ENCODE results near the gene IMPDH1. TPM values are rescaled to one million over a fixed set of nuclear protein-coding genes. Genes with fewer than 3 reads are reported as not detected.

The IMPDH1 gene
- total and polyA plus RNA-seq, 9 of the 15 experiments (the other 6 are each of a cell fraction or from before 2014, with no cell fraction given) = 0.80 to 118 (median 64.3) TPM

DNA sequence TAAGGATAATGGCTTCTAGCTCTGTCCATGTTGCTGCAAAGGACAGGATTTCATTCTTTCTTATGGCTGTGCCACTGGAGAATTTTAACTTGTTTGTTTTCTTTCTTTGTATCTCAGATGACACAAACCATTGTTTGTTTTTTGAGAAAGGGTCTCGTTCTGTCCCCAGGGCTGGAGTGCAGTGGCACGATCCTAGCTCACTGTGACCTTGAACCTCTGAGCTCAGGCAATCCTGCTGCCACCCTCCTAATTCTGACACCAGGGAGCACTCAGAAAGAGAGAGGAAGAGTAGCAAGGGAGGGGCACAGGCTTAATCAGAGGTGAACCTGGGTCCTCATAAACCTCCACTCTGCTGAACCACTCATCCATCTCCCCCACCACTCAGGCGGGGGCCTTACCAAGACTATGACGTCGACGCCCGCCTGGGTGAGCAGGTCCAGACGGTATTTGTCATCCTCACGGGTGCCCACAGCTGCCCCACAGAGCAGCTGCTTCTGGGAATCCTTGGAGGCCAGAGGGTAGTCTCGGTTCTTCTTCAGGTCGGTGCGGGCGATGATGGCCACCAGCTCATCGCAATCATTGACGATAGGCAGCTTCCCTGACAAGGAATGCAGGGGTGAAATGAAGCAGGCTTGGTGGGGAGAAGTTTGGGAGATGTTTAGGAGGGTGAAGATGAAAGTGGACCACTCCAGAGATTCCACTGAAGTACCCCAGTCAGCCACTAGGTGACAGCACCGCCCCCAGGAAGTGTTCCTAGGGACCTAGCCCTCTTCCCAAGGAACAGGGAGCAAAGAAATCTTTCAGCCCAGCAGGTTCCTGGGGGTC, 11.6 kb downstream of the IMPDH1 start (continued):
- TF ChIP-seq RBM34 (IDR thresholded peaks at IDR 0.05; ENCODE audit: borderline replicate concordance, insufficient read depth, low read length) (no peak), LCOR (CRISPR knock-in tag; IDR thresholded peaks at IDR 0.05) (no peak), TAF9B (IDR thresholded peaks at IDR 0.05; ENCODE audit: partially characterized antibody) (no peak), RBBP5 (IDR thresholded peaks at IDR 0.05; ENCODE audit: borderline replicate concordance, insufficient read depth, low read length, poor library complexity, severe bottlenecking) (no peak), KLF16 (IDR thresholded peaks at IDR 0.05) (0 out of 2 replicates have a peak, but pooled peaks have one; percentile 67)

DNA sequence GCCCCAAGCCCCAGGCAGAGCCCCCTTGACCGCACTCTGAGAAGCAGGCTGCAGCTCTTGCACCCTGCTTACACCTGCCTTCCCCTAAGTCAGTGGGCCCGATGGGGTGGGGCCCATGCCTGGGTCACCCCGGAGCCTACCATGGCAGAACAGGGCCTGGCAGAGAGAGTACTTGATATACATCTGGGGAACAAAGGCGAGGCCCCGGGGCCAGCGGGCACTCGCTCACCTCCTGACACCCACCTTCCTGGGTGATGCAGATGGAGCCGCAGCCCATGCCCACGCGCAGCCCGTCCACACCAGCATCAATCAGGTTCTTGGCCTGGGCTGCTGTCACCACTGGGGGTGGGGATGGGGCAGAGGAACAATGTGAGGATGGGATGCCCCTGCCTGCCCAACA, 13.4 kb downstream of the IMPDH1 start:
- ATAC-seq (no peak), DNase-seq (ENCODE audit: extremely low read depth in 1 of 4, low spot score in 3 of 4) (no peak), FAIRE-seq (no peak)
- Histone ChIP-seq H2AFZ (ENCODE audit: low read depth, low read length) (no peak overlapping the region), H3K4me1 (replicated peaks in 1 of 2; ENCODE audit: control insufficient read depth in 2 of 2, insufficient read depth in 2 of 2, low read length in 2 of 2) (peaks cover 0 to 15% of the 10 kb centered on the region in 2 experiments; a peak in 1 of 5 replicates), H3K9me3 (replicated peaks; ENCODE audit: control insufficient read depth, insufficient read depth, low read depth, low read length) (no peaks in the 10 kb centered on the region), H3K9me1 (ENCODE audit: control insufficient read depth, insufficient read depth, low read length) (no peaks in the 10 kb centered on the region), H3K27me3 (ENCODE audit: control insufficient read depth in 2 of 2, insufficient read depth in 2 of 2, low read length in 2 of 2) (no peaks in the 10 kb centered on the region), H3K4me2 (ENCODE audit: insufficient read depth, low read length) (no peak overlapping the region), H3K9ac (ENCODE audit: insufficient read depth in 1 of 2, low read depth in 2 of 2, low read length in 2 of 2) (no peak overlapping the region), H3K4me3 (no peak overlapping the region), H3K27ac (ENCODE audit: extremely low read depth, low read depth, low read length) (no peak overlapping the region), H4K20me1 (replicated peaks; ENCODE audit: control insufficient read depth, insufficient read depth, low read length) (peaks cover 8% of the 10 kb centered on the region; the same call in 1 of the 2 replicates), H3K36me3 (ENCODE audit: control insufficient read depth, insufficient read depth, low read length) (peaks cover 89% of the 10 kb centered on the region), H3K79me2 (ENCODE audit: control insufficient read depth, insufficient read depth, low read length) (no peaks in the 10 kb centered on the region)
- in situ Hi-C loops (cut with MboI) (no loop called here), intact Hi-C loops (cut with micrococcal nuclease) (no loop called here)
- ChIA-PET CTCF (ENCODE audit: low intra/inter-chr PET ratio) (interaction anchor here (8.2 kb wide), 1 partner anchor 29 kb away, joined by 134 read pairs; no protein-coding TSS in a partner anchor), POLR2A (no interaction called here)
- WGBS (ENCODE audit: insufficient coverage, low coverage, missing lambda C conversion rate) = 92% methylated on average over 11 of the region's 11 CpGs
- TF ChIP-seq POLR2G (IDR thresholded peaks at IDR 0.05; ENCODE audit: low read depth, low read length) = peak; percentile 69
- TF ChIP-seq, protein P1, sequence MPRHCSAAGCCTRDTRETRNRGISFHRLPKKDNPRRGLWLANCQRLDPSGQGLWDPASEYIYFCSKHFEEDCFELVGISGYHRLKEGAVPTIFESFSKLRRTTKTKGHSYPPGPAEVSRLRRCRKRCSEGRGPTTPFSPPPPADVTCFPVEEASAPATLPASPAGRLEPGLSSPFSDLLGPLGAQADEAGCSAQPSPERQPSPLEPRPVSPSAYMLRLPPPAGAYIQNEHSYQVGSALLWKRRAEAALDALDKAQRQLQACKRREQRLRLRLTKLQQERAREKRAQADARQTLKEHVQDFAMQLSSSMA (CRISPR knock-in tag; IDR thresholded peaks at IDR 0.05) = no peak
- peak; percentile 50 for TF ChIP-seq RBFOX2 (IDR thresholded peaks at IDR 0.05; ENCODE audit: low read depth, low read length)
- no TSS peak for BruUV-seq (replicated peaks)
